ENCODE results near the gene GSDMA.

DNA sequence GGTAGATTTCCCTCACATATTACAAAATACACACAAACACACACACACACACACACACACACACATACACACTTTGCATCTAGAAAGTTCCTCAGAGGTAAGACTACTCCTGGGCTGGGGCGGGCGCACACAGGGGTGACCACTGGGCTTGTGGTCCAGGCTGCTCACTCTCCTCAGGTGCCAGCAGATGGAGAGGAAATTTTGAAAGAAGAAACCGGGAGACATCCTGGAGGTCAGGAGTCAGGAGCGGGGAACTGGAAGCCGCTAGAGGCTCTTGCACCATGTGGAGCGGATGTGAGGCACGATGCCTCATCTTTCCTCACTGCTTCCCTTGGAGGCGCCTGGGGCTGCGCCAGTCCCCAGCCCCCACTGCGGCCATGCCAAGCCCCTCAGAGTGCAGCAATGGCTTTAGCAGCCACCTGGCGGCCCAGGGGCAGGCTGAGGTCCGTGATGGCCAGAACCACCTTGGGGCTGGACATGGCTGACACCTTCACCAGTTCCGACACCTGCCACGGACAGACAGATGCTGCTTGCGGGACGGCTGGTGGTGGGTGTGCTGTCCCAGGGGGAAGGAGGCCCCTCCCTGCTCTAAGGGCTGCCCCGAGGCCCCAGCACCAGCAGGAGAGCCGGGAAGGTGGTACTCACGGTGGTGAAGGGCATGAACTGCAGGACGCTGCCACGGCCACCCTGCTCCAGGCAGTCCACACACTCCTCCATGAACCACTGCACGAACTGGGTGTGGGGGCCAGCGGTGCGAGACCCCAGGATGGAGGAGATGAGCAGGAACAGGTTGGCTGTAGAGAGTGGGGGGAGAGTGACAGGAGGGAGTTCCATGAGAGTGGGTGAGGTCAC is 56.6 kb downstream of the GSDMA start:
- TF ChIP-seq, protein P1, sequence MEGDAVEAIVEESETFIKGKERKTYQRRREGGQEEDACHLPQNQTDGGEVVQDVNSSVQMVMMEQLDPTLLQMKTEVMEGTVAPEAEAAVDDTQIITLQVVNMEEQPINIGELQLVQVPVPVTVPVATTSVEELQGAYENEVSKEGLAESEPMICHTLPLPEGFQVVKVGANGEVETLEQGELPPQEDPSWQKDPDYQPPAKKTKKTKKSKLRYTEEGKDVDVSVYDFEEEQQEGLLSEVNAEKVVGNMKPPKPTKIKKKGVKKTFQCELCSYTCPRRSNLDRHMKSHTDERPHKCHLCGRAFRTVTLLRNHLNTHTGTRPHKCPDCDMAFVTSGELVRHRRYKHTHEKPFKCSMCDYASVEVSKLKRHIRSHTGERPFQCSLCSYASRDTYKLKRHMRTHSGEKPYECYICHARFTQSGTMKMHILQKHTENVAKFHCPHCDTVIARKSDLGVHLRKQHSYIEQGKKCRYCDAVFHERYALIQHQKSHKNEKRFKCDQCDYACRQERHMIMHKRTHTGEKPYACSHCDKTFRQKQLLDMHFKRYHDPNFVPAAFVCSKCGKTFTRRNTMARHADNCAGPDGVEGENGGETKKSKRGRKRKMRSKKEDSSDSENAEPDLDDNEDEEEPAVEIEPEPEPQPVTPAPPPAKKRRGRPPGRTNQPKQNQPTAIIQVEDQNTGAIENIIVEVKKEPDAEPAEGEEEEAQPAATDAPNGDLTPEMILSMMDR (IDR thresholded peaks at IDR 0.05; ENCODE audit: low read depth, low read length): no peak
- TF ChIP-seq EZH2phosphoT487 (IDR thresholded peaks at IDR 0.05; ENCODE audit: low read depth): no peak
